Measurements from ENCODE around the gene C2CD3.

Gene C2CD3

DNA sequence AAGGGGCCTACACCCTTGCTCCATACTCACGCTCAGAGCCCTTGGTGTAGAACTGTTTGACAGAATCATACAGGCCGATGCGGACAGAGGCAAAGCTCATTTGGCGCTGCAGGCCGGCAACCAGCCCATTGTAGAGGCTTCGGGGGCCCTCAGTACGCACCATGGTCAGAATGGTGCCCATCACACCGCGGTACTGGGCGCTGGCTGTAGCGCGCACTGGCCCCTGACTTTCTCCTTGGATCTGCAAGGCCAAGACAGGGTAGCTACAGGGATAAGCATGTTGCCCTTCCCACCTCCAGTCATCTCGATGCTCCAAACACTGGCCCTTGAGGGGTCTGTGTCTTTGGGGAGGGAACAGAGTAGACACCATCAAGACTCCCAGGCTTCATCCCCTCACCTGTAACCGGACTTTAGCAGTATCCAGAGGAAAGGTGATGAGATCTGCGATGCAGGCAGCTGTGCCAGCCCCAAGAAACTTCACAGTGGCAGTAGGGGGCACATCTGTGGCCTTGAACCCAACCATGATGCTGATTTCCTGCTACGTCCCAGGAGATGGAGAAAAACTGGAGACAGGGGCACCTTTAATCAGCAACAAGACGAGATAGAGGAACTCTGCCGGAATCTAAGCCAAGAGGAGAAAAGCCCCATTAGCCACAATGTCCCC lies 192.8 kb downstream of the C2CD3 start:
- DNase-seq = no peak

DNA sequence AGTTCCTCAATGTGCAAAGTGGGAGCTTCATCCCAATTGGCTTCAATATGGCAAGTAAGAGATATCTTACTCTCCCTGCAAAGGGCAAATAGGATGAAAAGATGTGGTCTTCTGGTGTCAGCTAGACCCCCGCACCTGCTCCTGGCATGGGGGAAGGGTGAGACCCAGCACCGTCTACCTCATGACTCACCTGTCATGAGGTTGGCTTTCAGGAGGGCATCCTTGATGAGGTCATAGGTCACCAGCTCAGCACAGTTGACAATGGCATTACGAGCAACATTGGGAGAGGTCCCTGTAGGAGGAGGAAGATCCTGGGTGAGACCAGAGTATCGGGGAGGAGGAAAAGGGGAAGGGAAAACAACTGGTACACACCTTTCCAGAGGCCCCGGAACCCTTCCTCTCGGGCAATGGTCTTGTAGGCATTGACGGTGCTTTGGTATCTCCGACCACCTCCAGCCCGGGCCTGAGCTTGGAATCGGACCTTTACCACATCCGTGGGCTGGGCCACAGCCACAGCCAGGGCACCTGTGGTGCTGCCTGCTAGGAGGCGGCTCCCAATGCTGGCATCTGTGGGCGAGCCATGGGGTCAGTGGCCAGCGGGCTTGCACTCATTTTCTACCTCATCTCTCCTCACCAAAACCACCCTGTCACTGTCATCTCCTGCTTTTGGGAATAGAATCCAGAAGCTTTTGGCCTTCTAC lies 194.2 kb downstream of the C2CD3 start:
- DNase-seq = no peak

DNA sequence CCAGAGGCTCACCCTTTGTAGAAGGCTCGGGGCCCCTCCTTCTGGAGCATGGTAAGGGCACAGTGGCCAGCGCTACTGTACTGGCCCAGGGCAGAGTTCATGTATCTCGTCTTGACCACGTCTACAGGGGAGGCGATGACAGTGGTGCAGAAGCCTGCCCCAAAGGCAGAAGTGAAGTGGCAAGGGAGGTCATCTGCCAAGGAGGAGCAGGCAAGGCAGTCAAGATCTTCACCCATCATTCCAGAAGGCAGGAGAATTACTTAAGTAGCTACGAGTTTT lies 195.4 kb downstream of the C2CD3 start:
- no peak for DNase-seq

DNA sequence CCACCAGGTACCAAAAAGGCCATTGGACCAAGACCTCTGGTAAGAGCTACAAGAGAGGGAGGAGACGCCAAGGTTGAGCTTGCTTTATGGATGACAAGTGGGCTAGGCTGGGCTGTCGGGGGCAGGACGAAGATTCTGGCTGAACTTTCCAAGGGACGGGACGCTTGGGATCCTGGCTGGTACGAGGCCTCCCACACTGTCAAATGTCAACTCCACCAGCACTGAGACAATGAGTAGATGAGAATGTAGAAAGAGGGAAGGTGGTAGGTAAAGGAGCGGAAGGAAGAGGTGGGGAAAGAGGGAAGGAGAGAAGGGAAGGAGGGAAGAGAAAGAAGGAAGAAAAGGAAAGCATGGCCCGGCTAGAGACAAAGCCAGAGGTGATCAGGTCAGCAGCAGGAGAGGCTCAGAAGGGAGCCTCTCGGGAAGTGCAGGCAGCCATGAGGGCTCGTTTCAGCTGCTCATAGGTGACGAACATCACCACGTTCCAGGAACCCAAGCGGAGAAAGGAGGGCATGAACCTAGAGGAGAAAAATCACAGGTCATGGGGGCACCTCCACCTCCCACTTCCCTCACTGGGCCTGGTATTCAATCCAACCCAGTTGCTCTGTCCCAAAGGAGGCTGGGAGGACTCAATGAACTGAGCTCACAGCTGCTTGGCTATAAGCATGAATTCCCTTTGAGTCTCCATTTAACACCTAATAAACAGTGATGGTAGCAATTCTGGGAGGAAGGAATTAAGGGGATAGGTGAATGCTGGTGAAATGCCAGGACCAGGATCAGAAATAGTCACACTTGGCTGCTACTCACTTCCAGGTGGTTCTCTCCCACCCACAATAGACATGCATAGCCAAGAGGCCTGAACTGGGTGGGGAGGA lies 196.0 kb downstream of the C2CD3 start:
- no peak for DNase-seq

DNA sequence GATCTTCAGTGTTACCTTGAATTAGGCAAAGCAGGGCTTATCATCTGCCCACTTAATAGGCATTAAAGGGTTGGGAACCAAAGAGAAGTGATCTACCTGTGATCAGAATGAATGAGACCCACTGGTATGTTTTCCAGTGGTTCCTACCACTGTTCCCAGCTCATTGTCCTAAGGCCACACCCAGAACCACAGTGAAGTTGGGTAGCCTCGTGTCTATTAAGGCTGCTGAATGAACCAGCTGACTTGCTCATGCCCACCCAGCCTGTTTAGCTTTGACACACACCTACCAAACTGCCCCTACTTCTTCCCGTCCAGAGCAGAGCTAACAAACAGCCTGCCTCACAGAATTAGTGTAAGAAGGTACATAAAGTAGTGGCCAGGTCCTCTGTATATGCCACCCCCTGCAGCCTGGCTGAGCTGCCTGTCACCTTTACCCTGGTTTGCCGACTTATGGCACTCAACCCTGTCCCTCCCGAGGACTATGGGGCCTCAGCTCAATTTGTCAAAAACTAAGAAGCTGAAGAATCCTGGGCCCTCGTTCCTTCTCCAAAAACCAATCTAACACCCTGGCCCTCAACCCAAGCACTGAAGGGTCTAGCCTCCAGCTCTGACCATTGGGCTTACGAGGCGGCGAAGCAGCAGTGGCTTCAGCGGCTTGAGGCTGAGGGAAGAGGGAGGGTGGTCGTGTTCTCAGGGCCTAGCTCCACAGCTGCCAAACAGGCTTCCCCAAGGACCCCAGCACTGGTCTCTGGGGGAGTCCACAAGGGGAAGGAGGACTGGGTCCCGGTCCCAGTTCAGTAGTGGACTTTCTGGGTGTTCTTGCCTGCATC lies 198.0 kb downstream of the C2CD3 start:
- no peak for DNase-seq

DNA sequence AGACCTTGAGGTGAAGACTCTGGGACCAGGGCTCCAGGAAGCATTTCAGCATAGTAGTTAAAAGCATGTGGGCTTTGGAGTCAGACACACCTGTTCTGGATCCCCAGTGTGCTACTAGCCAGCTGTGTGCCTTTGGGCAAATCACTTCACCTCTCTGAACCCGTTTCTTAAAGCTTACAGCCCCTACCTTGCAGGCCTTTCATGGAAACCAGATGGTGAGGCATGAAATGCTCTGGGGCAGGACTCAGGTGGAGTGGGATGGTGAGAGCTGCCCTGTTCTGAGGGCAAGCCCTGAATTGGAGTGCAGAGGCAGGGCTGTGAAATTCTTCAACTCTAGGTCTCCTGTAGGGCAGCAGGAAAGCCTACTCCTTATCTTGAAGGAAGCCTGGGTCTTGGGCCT lies 198.6 kb downstream of the C2CD3 start:
- no peak for DNase-seq

DNA sequence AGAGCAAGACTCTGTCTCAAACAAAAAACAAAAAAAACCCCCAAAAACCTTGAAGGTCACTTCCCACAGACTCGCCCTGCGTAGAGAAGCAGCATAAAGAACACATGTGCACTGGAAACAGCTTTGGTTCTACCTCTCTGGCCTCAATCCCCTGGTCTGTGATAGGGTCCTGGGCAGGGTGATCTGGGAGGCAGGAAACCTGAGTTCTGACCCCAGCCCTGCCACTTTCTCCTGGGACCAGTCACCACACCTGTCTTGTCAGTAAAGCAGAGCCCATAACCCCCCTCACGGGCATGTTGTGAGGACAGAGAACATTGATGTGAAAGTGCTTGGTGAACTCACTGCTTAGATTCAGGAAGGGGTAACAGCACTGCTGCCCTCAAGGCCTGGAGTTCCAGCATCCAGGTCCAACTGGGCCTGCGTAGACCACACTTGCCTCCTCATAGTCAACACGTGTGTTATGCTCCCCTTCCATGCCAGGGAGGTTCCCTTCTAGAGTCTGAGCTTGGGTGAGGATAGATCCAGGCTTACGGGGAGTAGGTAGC lies 199.6 kb downstream of the C2CD3 start:
- no peak for DNase-seq

DNA sequence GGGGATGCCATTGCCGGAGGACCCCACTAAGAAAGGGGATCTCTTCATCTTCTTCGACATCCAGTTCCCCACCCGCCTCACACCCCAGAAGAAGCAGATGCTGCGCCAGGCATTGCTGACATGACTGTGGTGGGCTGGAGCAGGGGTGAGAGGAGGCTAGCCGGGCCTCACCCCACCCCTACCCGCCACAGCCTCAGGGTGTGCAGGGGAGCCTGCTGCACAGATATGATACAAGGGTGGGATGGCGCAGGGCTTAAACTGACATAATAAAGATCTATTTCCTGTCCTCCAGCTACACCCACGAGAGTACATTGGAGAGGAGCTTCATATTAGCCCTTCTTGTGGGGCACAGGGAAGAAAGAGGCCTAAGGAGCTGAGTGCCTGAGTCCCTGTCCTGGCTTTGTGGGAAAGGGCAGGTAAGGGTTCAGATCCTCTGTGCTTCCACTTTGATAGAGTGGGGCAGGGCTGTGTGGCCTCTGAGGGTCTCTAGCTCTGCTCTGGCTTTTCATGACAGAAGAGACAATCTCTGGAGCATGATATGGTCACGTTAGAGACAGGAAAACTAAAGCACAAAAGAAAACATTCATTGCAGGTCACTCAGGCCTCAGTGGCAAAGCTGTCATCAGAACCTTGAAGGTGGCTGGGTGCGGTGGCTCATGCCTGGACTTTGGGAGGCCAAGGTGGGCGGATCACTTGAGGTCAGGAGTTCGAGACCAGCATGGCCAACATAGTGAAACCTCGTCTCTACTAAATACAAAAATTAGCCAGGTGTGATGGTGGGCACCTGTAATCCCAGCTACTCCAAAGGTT lies 200.6 kb downstream of the C2CD3 start:
- no peak for DNase-seq

DNA sequence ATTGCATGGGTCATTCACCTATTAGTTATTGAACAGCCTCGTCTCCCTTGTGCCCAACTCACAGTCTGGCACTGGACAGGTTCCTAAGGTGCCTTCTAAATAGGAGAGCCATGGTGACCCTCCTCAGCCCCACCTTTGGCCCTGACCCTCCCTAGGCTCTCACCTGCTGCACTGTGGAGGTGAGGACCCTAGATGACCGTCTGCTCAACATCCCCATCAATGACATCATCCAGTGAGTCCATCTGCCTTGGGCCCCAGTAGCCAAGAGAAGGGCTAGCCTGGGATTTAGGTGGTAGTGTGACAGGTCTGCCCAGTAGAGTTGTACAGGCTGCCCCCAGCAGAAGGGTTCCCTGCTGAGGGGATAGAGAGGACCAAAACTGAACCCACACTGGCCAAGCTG lies 201.7 kb downstream of the C2CD3 start:
- no peak for DNase-seq

DNA sequence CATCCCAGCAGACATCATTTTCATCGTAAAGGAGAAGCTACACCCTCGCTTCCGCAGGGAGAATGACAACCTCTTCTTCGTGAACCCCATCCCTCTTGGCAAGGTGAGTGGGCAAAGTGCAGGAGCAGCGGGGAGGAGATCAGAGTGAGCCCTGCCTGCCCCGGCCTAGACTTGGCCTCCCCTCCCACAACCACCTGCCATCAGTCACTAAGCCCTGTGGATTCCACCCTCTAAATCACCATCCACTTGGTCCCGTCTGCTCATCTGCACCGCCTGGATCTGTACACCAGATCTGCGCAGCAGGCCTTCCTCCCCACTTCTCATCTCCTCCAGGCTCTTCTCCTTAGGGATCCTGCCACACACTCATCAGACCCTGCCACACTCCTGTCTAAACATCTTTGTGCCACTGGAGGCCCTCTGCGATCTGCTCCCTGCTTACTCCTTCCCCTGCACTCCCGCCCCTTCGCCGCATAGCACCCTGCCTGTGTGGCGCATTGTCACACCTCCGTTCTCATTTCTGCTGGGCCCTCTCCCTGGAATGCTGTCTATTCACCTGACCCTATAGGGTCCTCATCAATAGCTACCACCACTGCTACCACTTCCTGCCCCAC lies 202.3 kb downstream of the C2CD3 start:
- no peak for DNase-seq

DNA sequence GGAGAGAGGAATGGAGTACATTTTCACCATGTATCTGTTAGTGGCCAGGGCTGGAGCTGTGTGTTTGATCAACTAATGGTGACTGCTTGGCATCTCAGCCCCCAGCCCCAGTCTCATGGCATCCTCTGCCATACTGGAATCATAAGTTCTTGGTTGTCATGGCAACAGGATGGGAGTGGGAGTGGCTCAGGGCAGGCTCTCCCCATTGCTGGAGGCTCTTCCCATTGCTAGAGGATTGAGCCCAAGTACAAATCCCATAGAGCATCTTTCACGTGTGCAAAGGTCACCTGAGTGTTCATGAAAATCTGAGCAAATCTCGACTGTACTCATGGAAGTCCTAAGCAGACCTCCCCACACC lies 205.1 kb downstream of the C2CD3 start:
- DNase-seq = no peak

DNA sequence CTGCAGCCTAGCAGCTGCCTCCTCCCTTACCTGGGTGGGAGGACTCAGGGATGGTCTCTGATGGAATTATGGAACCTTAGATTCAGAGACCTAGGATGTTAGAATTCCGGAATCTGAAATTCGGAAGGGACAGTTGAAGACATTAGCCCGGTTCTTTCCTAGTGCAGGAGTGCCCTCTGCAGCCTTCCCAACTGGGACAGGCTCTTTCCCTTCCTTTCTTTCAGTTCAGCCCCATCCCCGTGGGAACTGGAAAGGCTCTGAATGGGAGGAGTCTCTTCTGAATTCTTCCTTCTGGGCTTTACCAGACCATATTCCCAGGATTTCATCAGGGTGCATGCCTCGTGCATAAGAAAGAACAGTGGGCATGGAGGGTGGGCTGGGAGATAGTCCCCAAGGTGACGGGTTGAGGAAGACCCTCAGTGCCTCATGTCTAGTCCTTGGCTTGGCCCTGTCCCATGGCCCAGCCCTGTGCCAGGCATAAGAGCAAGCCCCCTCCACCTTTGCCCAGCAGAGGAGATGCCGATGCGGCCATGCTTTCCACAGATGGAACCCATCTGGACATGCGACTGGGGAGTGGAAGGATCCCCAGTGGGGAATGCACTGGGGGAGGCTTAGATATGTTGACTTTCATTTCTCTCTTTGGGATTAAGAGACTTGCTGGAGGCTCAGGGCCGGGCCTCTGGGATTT lies 205.6 kb downstream of the C2CD3 start:
- DNase-seq = no peak

DNA sequence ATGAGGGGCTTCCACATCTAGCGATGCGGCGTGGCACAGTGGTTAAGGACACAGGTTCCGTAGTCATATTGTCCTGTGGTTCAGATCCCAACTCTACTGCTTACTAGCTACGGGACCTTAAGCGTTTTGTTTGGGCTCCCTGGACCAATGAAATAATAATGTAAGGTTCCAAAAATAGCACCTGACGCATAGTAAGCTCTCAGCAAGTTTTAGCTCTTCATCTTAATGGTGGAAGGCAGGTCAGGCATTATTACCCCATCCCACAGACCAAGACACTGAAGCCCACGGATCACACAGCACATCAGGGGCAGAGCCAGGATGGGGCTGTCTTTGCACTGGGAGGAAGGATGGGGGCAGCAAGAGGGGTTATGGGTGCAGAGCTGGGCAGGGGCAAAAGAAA lies 206.9 kb downstream of the C2CD3 start:
- DNase-seq = no peak

Measured in NCI-H2081 (cell line).